OCI-M1 (cell line): ENCODE data around the gene TRO.

Source experiments
- DNase-seq: peaks from one replicate; lab custom pipeline; 2025; lab: John Stamatoyannopoulos, UW

The TRO gene

GRCh38 chrX:54920610-54921426 is at the start of gene TRO:
TSS of gene TRO (plus strand) at chrX:54920824. CDS start at chrX:54922247, 1,423 bp downstream.
- DNase-seq: peak; percentile 33

- DNase-seq: no peak
Observed at GRCh38 chrX:54885740-54886139, 34.9 kb upstream of the TRO start.

GRCh38 chrX:54891573-54891972 is 29.1 kb upstream of the TRO start:
- DNase-seq: peak; percentile 69

GRCh38 chrX:54894159-54894558 is 26.5 kb upstream of the TRO start:
- DNase-seq: no peak

GRCh38 chrX:54909941-54910340 is 10.7 kb upstream of the TRO start:
- DNase-seq: no peak

GRCh38 chrX:54921427-54922021 is 900 bp downstream of the TRO start:
- DNase-seq: peak; percentile 76

GRCh38 chrX:54922547-54922946 is 1.9 kb downstream of the TRO start:
- DNase-seq: no peak

GRCh38 chrX:54923376-54923775 is 2.8 kb downstream of the TRO start:
- no peak for DNase-seq

- DNase-seq: peak; percentile 14
Observed at GRCh38 chrX:54926978-54927377, 6.4 kb downstream of the TRO start.

- DNase-seq: no peak
Observed at GRCh38 chrX:54928876-54929275, 8.3 kb downstream of the TRO start.

- DNase-seq: no peak
Observed at GRCh38 chrX:54930291-54931049, 9.8 kb downstream of the TRO start.

- no peak for DNase-seq
Observed at GRCh38 chrX:54931107-54931506, 10.5 kb downstream of the TRO start.

GRCh38 chrX:54933150-54933826 is 12.7 kb downstream of the TRO start:
- no peak for DNase-seq

- DNase-seq: no peak
Observed at GRCh38 chrX:54934058-54934457, 13.4 kb downstream of the TRO start.

GRCh38 chrX:54934890-54935289 is 14.3 kb downstream of the TRO start:
- DNase-seq: no peak

GRCh38 chrX:54935306-54935705 is 14.7 kb downstream of the TRO start:
- DNase-seq: no peak

GRCh38 chrX:54937416-54937815 is 16.8 kb downstream of the TRO start:
- DNase-seq: no peak

- DNase-seq: no peak
Observed at GRCh38 chrX:54944816-54945215, 24.2 kb downstream of the TRO start.

GRCh38 chrX:54945224-54945623 is 24.6 kb downstream of the TRO start:
- no peak for DNase-seq

- DNase-seq: no peak
Observed at GRCh38 chrX:54950730-54951375, 30.2 kb downstream of the TRO start.

GRCh38 chrX:54961750-54962149 is 41.1 kb downstream of the TRO start:
- no peak for DNase-seq
